Measurements from ENCODE around the gene KCNV2. TPM values are rescaled to one million over a fixed set of nuclear protein-coding genes. Genes with fewer than 3 reads are reported as not detected.
A peak's percentile ranks its signal among the peaks of the same experiment; 100 is the strongest.

The KCNV2 gene
- total and polyA plus RNA-seq, 2 experiments from 2014 or later: 0.60 TPM; not detected in 1

DNA sequence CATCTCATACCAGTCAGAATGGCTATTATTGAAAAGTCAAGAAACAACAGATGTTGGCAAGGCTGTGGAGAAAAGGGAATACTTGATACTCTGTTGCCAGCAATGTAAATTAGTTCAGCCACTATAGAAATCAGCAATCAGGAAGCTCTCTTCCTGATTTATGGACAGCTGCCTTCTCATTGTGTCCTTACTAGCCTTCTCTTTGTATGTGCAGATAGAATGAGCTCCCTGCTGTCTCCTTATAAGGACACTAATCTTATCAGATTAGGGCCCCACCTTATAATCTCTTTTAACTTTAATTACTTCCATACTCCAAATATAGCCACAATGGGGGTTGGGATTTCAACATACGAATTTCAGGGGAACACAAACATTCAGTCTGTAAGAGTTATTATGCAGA, 38.0 kb downstream of the KCNV2 start (continued):
- TF ChIP-seq, protein P1, sequence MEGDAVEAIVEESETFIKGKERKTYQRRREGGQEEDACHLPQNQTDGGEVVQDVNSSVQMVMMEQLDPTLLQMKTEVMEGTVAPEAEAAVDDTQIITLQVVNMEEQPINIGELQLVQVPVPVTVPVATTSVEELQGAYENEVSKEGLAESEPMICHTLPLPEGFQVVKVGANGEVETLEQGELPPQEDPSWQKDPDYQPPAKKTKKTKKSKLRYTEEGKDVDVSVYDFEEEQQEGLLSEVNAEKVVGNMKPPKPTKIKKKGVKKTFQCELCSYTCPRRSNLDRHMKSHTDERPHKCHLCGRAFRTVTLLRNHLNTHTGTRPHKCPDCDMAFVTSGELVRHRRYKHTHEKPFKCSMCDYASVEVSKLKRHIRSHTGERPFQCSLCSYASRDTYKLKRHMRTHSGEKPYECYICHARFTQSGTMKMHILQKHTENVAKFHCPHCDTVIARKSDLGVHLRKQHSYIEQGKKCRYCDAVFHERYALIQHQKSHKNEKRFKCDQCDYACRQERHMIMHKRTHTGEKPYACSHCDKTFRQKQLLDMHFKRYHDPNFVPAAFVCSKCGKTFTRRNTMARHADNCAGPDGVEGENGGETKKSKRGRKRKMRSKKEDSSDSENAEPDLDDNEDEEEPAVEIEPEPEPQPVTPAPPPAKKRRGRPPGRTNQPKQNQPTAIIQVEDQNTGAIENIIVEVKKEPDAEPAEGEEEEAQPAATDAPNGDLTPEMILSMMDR (conservative IDR thresholded peaks at IDR 0.05; ENCODE audit: low read depth in 2 of 2): no peak
- TF ChIP-seq ZNF114 (CRISPR knock-in tag; IDR thresholded peaks at IDR 0.05) (no peak), EZH2phosphoT487 (IDR thresholded peaks at IDR 0.05; ENCODE audit: unreplicated experiment) (no peak), ZNF331 (CRISPR knock-in tag; IDR thresholded peaks at IDR 0.05; ENCODE audit: low read depth) (no peak)

DNA sequence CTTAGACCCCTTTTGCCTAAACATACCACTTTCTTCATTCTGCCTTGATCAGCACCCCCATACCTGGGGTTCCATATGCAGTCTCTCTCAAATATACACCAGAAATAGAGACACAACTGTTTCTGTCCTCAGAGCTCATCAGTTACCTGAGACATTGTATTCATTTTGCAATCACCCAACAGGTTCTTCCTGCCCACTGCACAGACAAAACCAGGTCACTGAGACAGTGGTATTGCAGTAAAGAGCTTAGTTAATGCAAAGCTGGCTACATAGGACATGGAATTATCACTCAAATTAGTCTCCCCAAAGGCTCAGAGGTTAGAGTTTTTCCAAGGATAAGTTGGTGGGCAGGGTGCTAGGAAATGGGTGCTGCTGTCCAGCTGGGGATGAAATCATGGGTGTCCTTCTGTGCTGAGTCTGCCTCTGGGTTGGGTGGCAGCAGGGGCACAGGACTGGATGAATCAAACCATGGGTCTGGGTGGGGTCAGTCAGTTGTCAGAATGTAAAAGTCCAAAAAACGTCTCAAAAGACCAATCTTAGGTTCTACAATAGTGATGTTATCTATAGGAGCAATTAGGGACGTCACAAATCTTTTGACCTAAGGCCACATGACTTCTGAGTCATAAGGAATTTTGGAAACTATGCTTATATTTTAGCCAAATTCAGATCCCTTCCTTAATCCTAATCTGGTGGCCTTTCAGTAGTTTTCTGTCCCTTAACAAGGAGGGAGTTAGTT, 41.0 kb downstream of the KCNV2 start:
- H3K4me1 Mint-ChIP-seq: peaks cover 45% of the 10 kb centered on the region
- peaks cover 19% of the 10 kb centered on the region for H3K36me3 Mint-ChIP-seq (ENCODE audit: low read depth)

More for the DNA sequence above, 41.0 kb downstream of the KCNV2 start:
- H4K20me1 ChIP-seq (replicated peaks; ENCODE audit: insufficient read depth): no peaks in the 10 kb centered on the region
- 0 out of 2 replicates have a peak, but pooled peaks cover 3% of the 10 kb centered on the region for H3F3A ChIP-seq (replicated peaks; ENCODE audit: low read depth)
- peaks cover 8% of the 10 kb centered on the region; the same call in 1 of the 2 replicates for H3K9me2 ChIP-seq (ENCODE audit: insufficient read depth)
- H2AFZ ChIP-seq: no peak overlapping the region
- Mint-ChIP-seq H3K27ac (peak overlapping the region; percentile 18; the same call in 1 of the 2 replicates), H3K4me3 (no peak overlapping the region), H3K27me3 (ENCODE audit: insufficient read depth, low read depth, poor library complexity) (peaks cover 3% of the 10 kb centered on the region), H3K9me3 (no peaks in the 10 kb centered on the region; the same call in 2 of the 3 replicates)
- H3K36me3 ChIP-seq (ENCODE audit: insufficient read depth): no peaks in the 10 kb centered on the region
- no peak overlapping the region for H3K4me2 ChIP-seq
- H3K27ac ChIP-seq (ENCODE audit: low read depth): no peak overlapping the region
- H3K4me3 ChIP-seq: no peak overlapping the region
- H3K4me1 ChIP-seq (ENCODE audit: insufficient read depth): peaks cover 28% of the 10 kb centered on the region
- DNase-seq (ENCODE audit: low spot score) (no peak), ATAC-seq (no peak)
- no peak for TF ChIP-seq JUNB (IDR thresholded peaks at IDR 0.05; ENCODE audit: unreplicated experiment)
- TF ChIP-seq NANOG (IDR thresholded peaks at IDR 0.05; ENCODE audit: borderline replicate concordance): no peak
- no peak for TF ChIP-seq STAT1 (IDR thresholded peaks at IDR 0.05; ENCODE audit: unreplicated experiment)
- TF ChIP-seq, protein P2, sequence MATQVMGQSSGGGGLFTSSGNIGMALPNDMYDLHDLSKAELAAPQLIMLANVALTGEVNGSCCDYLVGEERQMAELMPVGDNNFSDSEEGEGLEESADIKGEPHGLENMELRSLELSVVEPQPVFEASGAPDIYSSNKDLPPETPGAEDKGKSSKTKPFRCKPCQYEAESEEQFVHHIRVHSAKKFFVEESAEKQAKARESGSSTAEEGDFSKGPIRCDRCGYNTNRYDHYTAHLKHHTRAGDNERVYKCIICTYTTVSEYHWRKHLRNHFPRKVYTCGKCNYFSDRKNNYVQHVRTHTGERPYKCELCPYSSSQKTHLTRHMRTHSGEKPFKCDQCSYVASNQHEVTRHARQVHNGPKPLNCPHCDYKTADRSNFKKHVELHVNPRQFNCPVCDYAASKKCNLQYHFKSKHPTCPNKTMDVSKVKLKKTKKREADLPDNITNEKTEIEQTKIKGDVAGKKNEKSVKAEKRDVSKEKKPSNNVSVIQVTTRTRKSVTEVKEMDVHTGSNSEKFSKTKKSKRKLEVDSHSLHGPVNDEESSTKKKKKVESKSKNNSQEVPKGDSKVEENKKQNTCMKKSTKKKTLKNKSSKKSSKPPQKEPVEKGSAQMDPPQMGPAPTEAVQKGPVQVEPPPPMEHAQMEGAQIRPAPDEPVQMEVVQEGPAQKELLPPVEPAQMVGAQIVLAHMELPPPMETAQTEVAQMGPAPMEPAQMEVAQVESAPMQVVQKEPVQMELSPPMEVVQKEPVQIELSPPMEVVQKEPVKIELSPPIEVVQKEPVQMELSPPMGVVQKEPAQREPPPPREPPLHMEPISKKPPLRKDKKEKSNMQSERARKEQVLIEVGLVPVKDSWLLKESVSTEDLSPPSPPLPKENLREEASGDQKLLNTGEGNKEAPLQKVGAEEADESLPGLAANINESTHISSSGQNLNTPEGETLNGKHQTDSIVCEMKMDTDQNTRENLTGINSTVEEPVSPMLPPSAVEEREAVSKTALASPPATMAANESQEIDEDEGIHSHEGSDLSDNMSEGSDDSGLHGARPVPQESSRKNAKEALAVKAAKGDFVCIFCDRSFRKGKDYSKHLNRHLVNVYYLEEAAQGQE (IDR thresholded peaks at IDR 0.05; ENCODE audit: unreplicated experiment): no peak
- no peak for TF ChIP-seq POLR2AphosphoS5 (IDR thresholded peaks at IDR 0.05; ENCODE audit: low read depth)
- TF ChIP-seq ZNF331 (CRISPR knock-in tag; IDR thresholded peaks at IDR 0.05; ENCODE audit: low read depth): no peak
- TF ChIP-seq, protein P3, sequence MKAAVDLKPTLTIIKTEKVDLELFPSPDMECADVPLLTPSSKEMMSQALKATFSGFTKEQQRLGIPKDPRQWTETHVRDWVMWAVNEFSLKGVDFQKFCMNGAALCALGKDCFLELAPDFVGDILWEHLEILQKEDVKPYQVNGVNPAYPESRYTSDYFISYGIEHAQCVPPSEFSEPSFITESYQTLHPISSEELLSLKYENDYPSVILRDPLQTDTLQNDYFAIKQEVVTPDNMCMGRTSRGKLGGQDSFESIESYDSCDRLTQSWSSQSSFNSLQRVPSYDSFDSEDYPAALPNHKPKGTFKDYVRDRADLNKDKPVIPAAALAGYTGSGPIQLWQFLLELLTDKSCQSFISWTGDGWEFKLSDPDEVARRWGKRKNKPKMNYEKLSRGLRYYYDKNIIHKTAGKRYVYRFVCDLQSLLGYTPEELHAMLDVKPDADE (IDR thresholded peaks at IDR 0.05): no peak
- TF ChIP-seq EZH2 (IDR thresholded peaks at IDR 0.05; ENCODE audit: low read depth, unreplicated experiment): no peak
- TF ChIP-seq, protein P4, sequence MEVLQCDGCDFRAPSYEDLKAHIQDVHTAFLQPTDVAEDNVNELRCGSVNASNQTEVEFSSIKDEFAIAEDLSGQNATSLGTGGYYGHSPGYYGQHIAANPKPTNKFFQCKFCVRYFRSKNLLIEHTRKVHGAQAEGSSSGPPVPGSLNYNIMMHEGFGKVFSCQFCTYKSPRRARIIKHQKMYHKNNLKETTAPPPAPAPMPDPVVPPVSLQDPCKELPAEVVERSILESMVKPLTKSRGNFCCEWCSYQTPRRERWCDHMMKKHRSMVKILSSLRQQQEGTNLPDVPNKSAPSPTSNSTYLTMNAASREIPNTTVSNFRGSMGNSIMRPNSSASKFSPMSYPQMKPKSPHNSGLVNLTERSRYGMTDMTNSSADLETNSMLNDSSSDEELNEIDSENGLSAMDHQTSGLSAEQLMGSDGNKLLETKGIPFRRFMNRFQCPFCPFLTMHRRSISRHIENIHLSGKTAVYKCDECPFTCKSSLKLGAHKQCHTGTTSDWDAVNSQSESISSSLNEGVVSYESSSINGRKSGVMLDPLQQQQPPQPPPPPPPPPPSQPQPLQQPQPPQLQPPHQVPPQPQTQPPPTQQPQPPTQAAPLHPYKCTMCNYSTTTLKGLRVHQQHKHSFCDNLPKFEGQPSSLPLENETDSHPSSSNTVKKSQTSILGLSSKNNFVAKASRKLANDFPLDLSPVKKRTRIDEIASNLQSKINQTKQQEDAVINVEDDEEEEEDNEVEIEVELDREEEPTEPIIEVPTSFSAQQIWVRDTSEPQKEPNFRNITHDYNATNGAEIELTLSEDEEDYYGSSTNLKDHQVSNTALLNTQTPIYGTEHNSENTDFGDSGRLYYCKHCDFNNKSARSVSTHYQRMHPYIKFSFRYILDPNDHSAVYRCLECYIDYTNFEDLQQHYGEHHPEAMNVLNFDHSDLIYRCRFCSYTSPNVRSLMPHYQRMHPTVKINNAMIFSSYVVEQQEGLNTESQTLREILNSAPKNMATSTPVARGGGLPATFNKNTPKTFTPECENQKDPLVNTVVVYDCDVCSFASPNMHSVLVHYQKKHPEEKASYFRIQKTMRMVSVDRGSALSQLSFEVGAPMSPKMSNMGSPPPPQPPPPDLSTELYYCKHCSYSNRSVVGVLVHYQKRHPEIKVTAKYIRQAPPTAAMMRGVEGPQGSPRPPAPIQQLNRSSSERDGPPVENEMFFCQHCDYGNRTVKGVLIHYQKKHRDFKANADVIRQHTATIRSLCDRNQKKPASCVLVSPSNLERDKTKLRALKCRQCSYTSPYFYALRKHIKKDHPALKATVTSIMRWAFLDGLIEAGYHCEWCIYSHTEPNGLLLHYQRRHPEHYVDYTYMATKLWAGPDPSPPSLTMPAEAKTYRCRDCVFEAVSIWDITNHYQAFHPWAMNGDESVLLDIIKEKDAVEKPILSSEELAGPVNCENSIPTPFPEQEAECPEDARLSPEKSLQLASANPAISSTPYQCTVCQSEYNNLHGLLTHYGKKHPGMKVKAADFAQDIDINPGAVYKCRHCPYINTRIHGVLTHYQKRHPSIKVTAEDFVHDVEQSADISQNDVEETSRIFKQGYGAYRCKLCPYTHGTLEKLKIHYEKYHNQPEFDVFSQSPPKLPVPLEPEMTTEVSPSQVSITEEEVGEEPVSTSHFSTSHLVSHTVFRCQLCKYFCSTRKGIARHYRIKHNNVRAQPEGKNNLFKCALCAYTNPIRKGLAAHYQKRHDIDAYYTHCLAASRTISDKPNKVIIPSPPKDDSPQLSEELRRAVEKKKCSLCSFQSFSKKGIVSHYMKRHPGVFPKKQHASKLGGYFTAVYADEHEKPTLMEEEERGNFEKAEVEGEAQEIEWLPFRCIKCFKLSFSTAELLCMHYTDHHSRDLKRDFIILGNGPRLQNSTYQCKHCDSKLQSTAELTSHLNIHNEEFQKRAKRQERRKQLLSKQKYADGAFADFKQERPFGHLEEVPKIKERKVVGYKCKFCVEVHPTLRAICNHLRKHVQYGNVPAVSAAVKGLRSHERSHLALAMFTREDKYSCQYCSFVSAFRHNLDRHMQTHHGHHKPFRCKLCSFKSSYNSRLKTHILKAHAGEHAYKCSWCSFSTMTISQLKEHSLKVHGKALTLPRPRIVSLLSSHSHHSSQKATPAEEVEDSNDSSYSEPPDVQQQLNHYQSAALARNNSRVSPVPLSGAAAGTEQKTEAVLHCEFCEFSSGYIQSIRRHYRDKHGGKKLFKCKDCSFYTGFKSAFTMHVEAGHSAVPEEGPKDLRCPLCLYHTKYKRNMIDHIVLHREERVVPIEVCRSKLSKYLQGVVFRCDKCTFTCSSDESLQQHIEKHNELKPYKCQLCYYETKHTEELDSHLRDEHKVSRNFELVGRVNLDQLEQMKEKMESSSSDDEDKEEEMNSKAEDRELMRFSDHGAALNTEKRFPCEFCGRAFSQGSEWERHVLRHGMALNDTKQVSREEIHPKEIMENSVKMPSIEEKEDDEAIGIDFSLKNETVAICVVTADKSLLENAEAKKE (CRISPR knock-in tag; IDR thresholded peaks at IDR 0.05): no peak
- no peaks in the 10 kb centered on the region for H3K79me2 ChIP-seq (replicated peaks; ENCODE audit: insufficient read depth)
- no peaks in the 10 kb centered on the region for H3K27me3 ChIP-seq (ENCODE audit: insufficient read depth)

Data from GM23338 (cell line).